Keratinocyte (primary cell): ENCODE data around the gene CHPF. TPM values are rescaled to one million over a fixed set of nuclear protein-coding genes. Genes with fewer than 3 reads are reported as not detected.

Experiments
- DNase-seq: peaks from one replicate; pipeline ENCODE4 v3.0.0-alpha.2; 2011; ENCODE audit warnings: low read depth, missing footprints, low spot score
- FAIRE-seq: peaks from 2 replicates; lab custom pipeline; 2011; peaks lifted over from hg19 to GRCh38; lab: Jason Lieb, UNC
- H2AFZ ChIP-seq: 2 replicates; pipeline ENCODE4 v1.6.0; 2012; ENCODE audit warnings: low read length, control low read depth, inconsistent platforms; ENCODE audit not compliant: control insufficient read depth
- H3K27ac ChIP-seq: 2 replicates; pipeline ENCODE4 v1.5.1; 2011; ENCODE audit warnings: low read length; ENCODE audit not compliant: control insufficient read depth, insufficient read depth
- H3K27me3 ChIP-seq: 3 replicates; pipeline ENCODE4 v1.6.0; 2011; ENCODE audit warnings: low read length; ENCODE audit not compliant: control insufficient read depth, insufficient read depth; ENCODE audit errors: extremely low read depth
- H3K36me3 ChIP-seq, 2 experiments: 2 replicates in 1 of 2; 3 replicates in 1 of 2; pipeline ENCODE4 v1.5.1; 2011; ENCODE audit warnings: low read length in 2 of 2, mild to moderate bottlenecking in 1 of 2; ENCODE audit not compliant: control insufficient read depth in 2 of 2, insufficient read depth in 2 of 2; ENCODE audit errors: extremely low read depth in 1 of 2
- H3K4me1 ChIP-seq: 3 replicates; pipeline ENCODE4 v1.5.1; 2011; ENCODE audit warnings: low read length; ENCODE audit not compliant: control insufficient read depth, insufficient read depth; ENCODE audit errors: extremely low read depth
- H3K4me2 ChIP-seq: 3 replicates; pipeline ENCODE4 v1.6.0; 2011; ENCODE audit warnings: low read depth, low read length; ENCODE audit not compliant: control insufficient read depth, insufficient read depth; ENCODE audit errors: extremely low read depth
- H3K4me3 ChIP-seq, 3 experiments: fragments of 200-600 bp in 1 of 3; sonication (generic) in 1 of 3; 2 replicates in 2 of 3; 3 replicates in 1 of 3; pipeline ENCODE4 v1.5.1; 2011 to 2016; ENCODE audit warnings: low read length in 3 of 3, mild to moderate bottlenecking in 3 of 3, control low read depth in 2 of 3, inconsistent platforms in 1 of 3, low read depth in 1 of 3, mixed read lengths in 1 of 3, mixed run types in 1 of 3, moderate library complexity in 1 of 3; ENCODE audit not compliant: control insufficient read depth in 2 of 3, insufficient read depth in 2 of 3; ENCODE audit errors: extremely low read depth in 1 of 3
- H3K79me2 ChIP-seq: 2 replicates; pipeline ENCODE4 v1.6.0; 2012; ENCODE audit warnings: low read length; ENCODE audit not compliant: control insufficient read depth, insufficient read depth
- H3K9ac ChIP-seq: 3 replicates; pipeline ENCODE4 v1.6.0; 2011; ENCODE audit warnings: low read length; ENCODE audit not compliant: control insufficient read depth, insufficient read depth; ENCODE audit errors: extremely low read depth
- H3K9me1 ChIP-seq: 3 replicates; pipeline ENCODE4 v1.6.0; 2011; ENCODE audit warnings: low read length; ENCODE audit not compliant: control insufficient read depth, insufficient read depth; ENCODE audit errors: extremely low read depth
- H3K9me3 ChIP-seq: 2 replicates; pipeline ENCODE4 v1.5.1; 2012; ENCODE audit warnings: low read depth, low read length; ENCODE audit not compliant: control insufficient read depth
- H4K20me1 ChIP-seq: 3 replicates; pipeline ENCODE4 v1.6.0; 2011; ENCODE audit warnings: low read length; ENCODE audit not compliant: control insufficient read depth, insufficient read depth; ENCODE audit errors: extremely low read depth
- CTCF ChIP-seq, 3 experiments: IDR thresholded peaks in 1 of 3; conservative IDR thresholded peaks in 1 of 3; optimal IDR thresholded peaks in 1 of 3; 2 replicates in 2 of 3; 3 replicates in 1 of 3; pipeline versions ENCODE3 to v1.5.1; 2011; ENCODE audit warnings: low read length in 3 of 3, mild to moderate bottlenecking in 3 of 3, moderate library complexity in 2 of 3, control low read depth in 1 of 3, inconsistent platforms in 1 of 3; ENCODE audit not compliant: insufficient read depth in 2 of 3; ENCODE audit errors: extremely low read depth in 1 of 3
- EZH2 ChIP-seq: IDR thresholded peaks from one replicate; pipeline ENCODE4 v1.6.1; 2012; ENCODE audit warnings: inconsistent platforms, mild to moderate bottlenecking, low read length, moderate library complexity
- dilution Hi-C: fragments of 300-500 bp; cut with MboI; formaldehyde crosslinking; loops from one replicate; pipeline ENCODE4 v1.7.0; 2020; ENCODE audit warnings: low sequenced_read_pairs; ENCODE audit not compliant: extremely low pct_ligation_motif_present
- polyA plus RNA-seq, 5 experiments: library from polyadenylated mRNA; depleted of rRNA in 3 of 5; stranded (reverse) in 3 of 5; stranded (forward) in 1 of 5; unstranded in 1 of 5; fragments of >200 nt; gene quantifications; 1 replicate in 1 of 5; 2 replicates in 3 of 5; 3 replicates in 1 of 5; pipeline versions ENCODE4 v1.2.1 to v1.2.3, GENCODE V29; 2011 to 2012; ENCODE audit warnings: missing spikeins in 2 of 5, low read depth in 1 of 5, low replicate concordance in 1 of 5

Gene CHPF
- polyA plus RNA-seq, 1 donor (not counting 4 experiments of a cell fraction or from before 2014, with no cell fraction given): 24.4 TPM

GRCh38 chr2:219570924-219571310, 27.3 kb upstream of the CHPF start:
- Histone ChIP-seq H3K9me3 (no peaks in the 10 kb centered on the region), H3K79me2 (no peaks in the 10 kb centered on the region), H4K20me1 (no peaks in the 10 kb centered on the region), H3K36me3 (no peaks in the 10 kb centered on the region), H3K27me3 (no peaks in the 10 kb centered on the region), H2AFZ (peak overlapping the region; percentile 22), H3K27ac (no peak overlapping the region), H3K9ac (peak overlapping the region; percentile 65), H3K4me3 (peak overlapping the region; percentile 50 to 67 (median 54)), H3K4me2 (peak overlapping the region; percentile 75), H3K9me1 (no peaks in the 10 kb centered on the region), H3K4me1 (peaks cover 8% of the 10 kb centered on the region)
- TF ChIP-seq CTCF (optimal IDR thresholded peaks at IDR 0.05 in 1 of 3, IDR thresholded peaks at IDR 0.05 in 1 of 3, conservative IDR thresholded peaks at IDR 0.05 in 1 of 3; ENCODE audit: extremely low read depth in 1 of 3, insufficient read depth in 2 of 3, low read length in 3 of 3) (no peak), EZH2 (no peak)
- no peak for DNase-seq
- FAIRE-seq: no peak
- dilution Hi-C loops: no loop called here

GRCh38 chr2:219570194-219570923, 26.8 kb upstream of the CHPF start:
- TF ChIP-seq CTCF (optimal IDR thresholded peaks at IDR 0.05 in 1 of 3, IDR thresholded peaks at IDR 0.05 in 1 of 3, conservative IDR thresholded peaks at IDR 0.05 in 1 of 3; ENCODE audit: extremely low read depth in 1 of 3, insufficient read depth in 2 of 3, low read length in 3 of 3) (peak in 1 of 3 experiments; percentile 23), EZH2 (no peak)

More at GRCh38 chr2:219570194-219570923, 26.8 kb upstream of the CHPF start:
- Histone ChIP-seq H3K4me3 (peak overlapping the region; percentile 50 to 67 (median 54)), H3K79me2 (no peaks in the 10 kb centered on the region), H3K9me1 (no peaks in the 10 kb centered on the region), H3K9me3 (no peaks in the 10 kb centered on the region), H3K27ac (no peak overlapping the region), H3K27me3 (no peaks in the 10 kb centered on the region), H3K36me3 (no peaks in the 10 kb centered on the region), H3K9ac (peak overlapping the region; percentile 65), H3K4me2 (peak overlapping the region; percentile 75), H2AFZ (peak overlapping the region; percentile 63), H4K20me1 (no peaks in the 10 kb centered on the region), H3K4me1 (peaks cover 8% of the 10 kb centered on the region)
- FAIRE-seq: no peak
- no peak for DNase-seq
- dilution Hi-C loops: no loop called here
